Osteoblast (primary cell): ENCODE measurements around the gene HTR4. TPM values are rescaled to one million over a fixed set of nuclear protein-coding genes. Genes with fewer than 3 reads are reported as not detected.
"Not testable (repeated sequence)": the region's sequence is repeated elsewhere in the genome, so short reads cannot be mapped to it uniquely, and the experiment has no call there.

Source experiments
- DNase-seq: peaks from one replicate; pipeline ENCODE4 v3.0.0; 2011; ENCODE audit warnings: low spot score, mixed read lengths; ENCODE audit not compliant: insufficient read length; ENCODE audit errors: missing footprints
- H2AFZ ChIP-seq: 2 replicates; pipeline ENCODE4 v1.6.0; 2011; ENCODE audit warnings: mild to moderate bottlenecking, low read length
- H3K27ac ChIP-seq: 2 replicates; pipeline ENCODE4 v1.5.1; 2011; ENCODE audit warnings: mild to moderate bottlenecking, low read depth, low read length, moderate library complexity
- H3K27me3 ChIP-seq: 2 replicates; pipeline ENCODE4 v1.6.0; 2012; ENCODE audit warnings: mild to moderate bottlenecking, control low read depth, inconsistent platforms, low read length, moderate library complexity; ENCODE audit not compliant: insufficient read depth
- H3K36me3 ChIP-seq: 2 replicates; pipeline ENCODE4 v1.5.1; 2011; ENCODE audit warnings: mild to moderate bottlenecking, low read length, control low read depth, moderate library complexity; ENCODE audit not compliant: insufficient read depth
- H3K4me1 ChIP-seq: 2 replicates; pipeline ENCODE4 v1.5.1; 2011; ENCODE audit warnings: mild to moderate bottlenecking, low read length, control low read depth, moderate library complexity; ENCODE audit not compliant: insufficient read depth
- H3K4me2 ChIP-seq: 2 replicates; pipeline ENCODE4 v1.6.0; 2011; ENCODE audit warnings: mild to moderate bottlenecking, low read length; ENCODE audit not compliant: insufficient read depth
- H3K4me3 ChIP-seq: fragments of 200-600 bp; sonication (generic); 3 replicates; pipeline ENCODE4 v1.5.1; 2012; ENCODE audit warnings: mild to moderate bottlenecking, low read length, inconsistent platforms; ENCODE audit not compliant: insufficient read depth
- H3K79me2 ChIP-seq: 2 replicates; pipeline ENCODE4 v1.6.0; 2012; ENCODE audit warnings: mild to moderate bottlenecking, low read length, control low read depth, inconsistent platforms; ENCODE audit not compliant: insufficient read depth
- H3K9me3 ChIP-seq: 2 replicates; pipeline ENCODE4 v1.5.1; 2011; ENCODE audit warnings: low read depth, low read length, control low read depth
- H4K20me1 ChIP-seq: 2 replicates; pipeline ENCODE4 v1.6.0; 2012; ENCODE audit warnings: mild to moderate bottlenecking, low read length, control low read depth; ENCODE audit not compliant: insufficient read depth
- CTCF ChIP-seq: IDR thresholded peaks from 2 replicates; pipeline ENCODE4 v1.5.1; 2011; ENCODE audit warnings: mild to moderate bottlenecking, low read depth, low read length, moderate library complexity; ENCODE audit errors: extremely low read depth
- total RNA-seq: library from RNA; depleted of rRNA; stranded (reverse); fragments of >200 nt; gene quantifications from 2 replicates; pipeline ENCODE4 v1.2.3, GENCODE V29; 2012

Gene HTR4
- total RNA-seq, 1 donor, result not detected

GRCh38 chr5:148539851-148540250 is 114.5 kb downstream of the HTR4 start:
- TF ChIP-seq CTCF, result no peak
- no peak for DNase-seq
- Histone ChIP-seq H3K36me3 (no peaks in the 10 kb centered on the region), H3K27ac (no peak overlapping the region), H3K9me3 (no peaks in the 10 kb centered on the region), H4K20me1 (no peaks in the 10 kb centered on the region), H3K27me3 (no peaks in the 10 kb centered on the region), H3K79me2 (no peaks in the 10 kb centered on the region), H3K4me2 (no peak overlapping the region), H2AFZ (no peak overlapping the region), H3K4me1 (no peaks in the 10 kb centered on the region), H3K4me3 (no peak overlapping the region)

GRCh38 chr5:148535190-148535589 is 119.1 kb downstream of the HTR4 start:
- H3K27ac ChIP-seq, result no peak overlapping the region
- H3K9me3 ChIP-seq, result no peaks in the 10 kb centered on the region
- TF ChIP-seq CTCF, result no peak
- no peaks in the 10 kb centered on the region for H3K27me3 ChIP-seq
- no peaks in the 10 kb centered on the region for H3K36me3 ChIP-seq
- no peak overlapping the region for H2AFZ ChIP-seq
- no peaks in the 10 kb centered on the region for H3K4me1 ChIP-seq
- H3K4me3 ChIP-seq, result no peak overlapping the region
- no peak for DNase-seq
- H4K20me1 ChIP-seq, result no peaks in the 10 kb centered on the region
- H3K79me2 ChIP-seq, result no peaks in the 10 kb centered on the region
- no peak overlapping the region for H3K4me2 ChIP-seq

- DNase-seq, result no peak
- Histone ChIP-seq H3K36me3 (no peaks in the 10 kb centered on the region), H3K4me1 (no peaks in the 10 kb centered on the region), H3K79me2 (no peaks in the 10 kb centered on the region), H3K27ac (no peak overlapping the region), H3K9me3 (no peaks in the 10 kb centered on the region), H3K4me2 (no peak overlapping the region), H2AFZ (no peak overlapping the region), H3K4me3 (no peak overlapping the region), H3K27me3 (no peaks in the 10 kb centered on the region), H4K20me1 (no peaks in the 10 kb centered on the region)
- TF ChIP-seq CTCF, result no peak
Observed at GRCh38 chr5:148532969-148533670, 121.2 kb downstream of the HTR4 start.

- not testable (repeated sequence) for H3K79me2 ChIP-seq, H3K4me3 ChIP-seq, DNase-seq, H3K4me2 ChIP-seq, H4K20me1 ChIP-seq, H3K9me3 ChIP-seq, H2AFZ ChIP-seq, H3K27me3 ChIP-seq, H3K36me3 ChIP-seq, H3K27ac ChIP-seq, H3K4me1 ChIP-seq
Observed at GRCh38 chr5:148529450-148529849, 124.9 kb downstream of the HTR4 start.
